ENCODE measurements around the gene PRKD2. TPM values are rescaled to one million over a fixed set of nuclear protein-coding genes. Genes with fewer than 3 reads are reported as not detected.

PRKD2 gene
- total RNA-seq, 1 donor from 2014 or later: 56.8 TPM

DNA sequence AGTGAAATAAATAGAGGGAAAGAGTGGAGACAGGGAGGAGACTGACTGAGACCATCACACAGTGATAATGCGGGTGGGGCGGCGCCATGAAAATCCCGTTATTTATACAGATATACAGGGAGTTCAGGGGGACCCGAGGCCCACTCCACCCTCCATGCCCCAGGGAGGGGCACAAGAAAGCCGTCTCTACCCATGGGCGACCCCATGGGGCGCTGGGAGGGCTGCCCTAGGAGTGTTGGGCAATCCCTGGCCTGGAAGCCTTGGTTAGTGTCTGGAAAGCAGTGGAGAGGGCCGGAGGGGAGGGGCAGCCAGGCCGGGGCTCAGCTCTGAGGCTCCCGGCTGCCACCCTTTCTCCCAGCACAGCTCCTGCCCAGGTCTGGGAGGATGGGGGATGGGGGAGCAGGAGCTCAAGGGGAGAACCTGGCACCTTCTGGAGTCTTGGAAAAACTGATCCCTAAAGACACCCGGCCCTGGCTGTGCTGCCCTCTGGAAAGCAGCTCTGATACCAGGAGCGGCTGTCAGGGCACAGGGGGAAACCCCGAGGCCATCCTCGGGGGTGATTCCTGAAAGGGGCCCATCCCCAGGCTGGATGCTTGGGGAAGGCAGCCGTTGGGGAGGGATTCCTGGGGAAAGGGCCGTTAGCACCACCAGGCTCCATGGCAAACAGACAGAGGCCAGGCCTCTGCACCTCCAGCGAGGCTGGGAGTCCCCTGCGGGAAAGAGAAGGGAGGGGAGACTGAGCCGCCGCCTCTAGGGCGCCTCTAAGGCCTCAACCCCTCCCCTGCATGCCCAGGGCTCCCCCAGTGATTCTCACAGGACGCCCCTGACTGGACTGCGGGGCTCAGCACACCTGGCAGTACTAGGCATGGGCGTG, 3.0 kb upstream of the PRKD2 start:
- peak overlapping the region; percentile 9 for H3K27ac Mint-ChIP-seq
- no peak overlapping the region for H3K4me3 Mint-ChIP-seq
- peaks cover 4% of the 10 kb centered on the region for H3K36me3 Mint-ChIP-seq
- no peak for DNase-seq (ENCODE audit: extremely low spot score, unreplicated experiment)
- no peaks in the 10 kb centered on the region for H3K9me3 Mint-ChIP-seq
- H3K27me3 Mint-ChIP-seq: no peaks in the 10 kb centered on the region
- H3K4me1 Mint-ChIP-seq (ENCODE audit: unreplicated experiment): peaks cover 6% of the 10 kb centered on the region
- TF ChIP-seq, protein P1, sequence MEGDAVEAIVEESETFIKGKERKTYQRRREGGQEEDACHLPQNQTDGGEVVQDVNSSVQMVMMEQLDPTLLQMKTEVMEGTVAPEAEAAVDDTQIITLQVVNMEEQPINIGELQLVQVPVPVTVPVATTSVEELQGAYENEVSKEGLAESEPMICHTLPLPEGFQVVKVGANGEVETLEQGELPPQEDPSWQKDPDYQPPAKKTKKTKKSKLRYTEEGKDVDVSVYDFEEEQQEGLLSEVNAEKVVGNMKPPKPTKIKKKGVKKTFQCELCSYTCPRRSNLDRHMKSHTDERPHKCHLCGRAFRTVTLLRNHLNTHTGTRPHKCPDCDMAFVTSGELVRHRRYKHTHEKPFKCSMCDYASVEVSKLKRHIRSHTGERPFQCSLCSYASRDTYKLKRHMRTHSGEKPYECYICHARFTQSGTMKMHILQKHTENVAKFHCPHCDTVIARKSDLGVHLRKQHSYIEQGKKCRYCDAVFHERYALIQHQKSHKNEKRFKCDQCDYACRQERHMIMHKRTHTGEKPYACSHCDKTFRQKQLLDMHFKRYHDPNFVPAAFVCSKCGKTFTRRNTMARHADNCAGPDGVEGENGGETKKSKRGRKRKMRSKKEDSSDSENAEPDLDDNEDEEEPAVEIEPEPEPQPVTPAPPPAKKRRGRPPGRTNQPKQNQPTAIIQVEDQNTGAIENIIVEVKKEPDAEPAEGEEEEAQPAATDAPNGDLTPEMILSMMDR (conservative IDR thresholded peaks at IDR 0.05): no peak

DNA sequence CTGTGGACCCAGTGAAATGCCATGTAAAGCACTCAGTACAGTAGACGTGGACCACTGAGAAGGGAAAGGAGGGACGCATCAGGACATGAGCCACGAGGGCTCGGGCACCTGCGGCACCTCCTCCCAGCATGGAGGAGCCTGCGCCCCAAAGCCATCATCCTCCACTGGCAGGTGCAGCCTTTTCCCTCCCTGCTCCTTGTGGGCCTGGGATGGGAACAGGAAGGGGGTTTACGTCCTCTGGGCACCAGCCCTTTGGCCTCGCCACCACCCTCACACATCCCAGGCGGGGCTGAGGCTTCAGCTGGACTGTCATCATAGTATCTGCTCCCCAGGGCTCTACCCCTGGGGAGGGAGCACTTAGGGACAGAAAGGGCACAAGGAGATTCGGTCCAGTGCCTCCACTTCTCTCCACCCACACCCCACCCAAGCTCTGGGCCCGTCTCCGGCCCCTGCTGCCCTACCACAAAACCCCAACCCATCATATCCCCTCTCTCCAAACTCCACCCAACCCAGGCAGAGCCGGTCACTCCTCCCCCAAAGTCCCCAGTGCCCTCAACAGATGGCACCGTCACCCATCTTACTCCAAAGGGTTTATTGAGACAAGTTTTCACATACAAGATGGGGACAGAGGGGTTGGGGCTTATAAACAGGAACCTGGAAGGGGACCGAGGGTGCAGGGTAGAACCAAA, 2.2 kb upstream of the PRKD2 start:
- H3K4me1 Mint-ChIP-seq (ENCODE audit: unreplicated experiment): peaks cover 6% of the 10 kb centered on the region
- no peak for DNase-seq (ENCODE audit: extremely low spot score, unreplicated experiment)
- no peaks in the 10 kb centered on the region for H3K9me3 Mint-ChIP-seq
- TF ChIP-seq, protein P1 (conservative IDR thresholded peaks at IDR 0.05): no peak
- peaks cover 4% of the 10 kb centered on the region for H3K36me3 Mint-ChIP-seq
- no peak overlapping the region for H3K4me3 Mint-ChIP-seq
- peak overlapping the region; percentile 9 for H3K27ac Mint-ChIP-seq
- no peaks in the 10 kb centered on the region for H3K27me3 Mint-ChIP-seq

DNA sequence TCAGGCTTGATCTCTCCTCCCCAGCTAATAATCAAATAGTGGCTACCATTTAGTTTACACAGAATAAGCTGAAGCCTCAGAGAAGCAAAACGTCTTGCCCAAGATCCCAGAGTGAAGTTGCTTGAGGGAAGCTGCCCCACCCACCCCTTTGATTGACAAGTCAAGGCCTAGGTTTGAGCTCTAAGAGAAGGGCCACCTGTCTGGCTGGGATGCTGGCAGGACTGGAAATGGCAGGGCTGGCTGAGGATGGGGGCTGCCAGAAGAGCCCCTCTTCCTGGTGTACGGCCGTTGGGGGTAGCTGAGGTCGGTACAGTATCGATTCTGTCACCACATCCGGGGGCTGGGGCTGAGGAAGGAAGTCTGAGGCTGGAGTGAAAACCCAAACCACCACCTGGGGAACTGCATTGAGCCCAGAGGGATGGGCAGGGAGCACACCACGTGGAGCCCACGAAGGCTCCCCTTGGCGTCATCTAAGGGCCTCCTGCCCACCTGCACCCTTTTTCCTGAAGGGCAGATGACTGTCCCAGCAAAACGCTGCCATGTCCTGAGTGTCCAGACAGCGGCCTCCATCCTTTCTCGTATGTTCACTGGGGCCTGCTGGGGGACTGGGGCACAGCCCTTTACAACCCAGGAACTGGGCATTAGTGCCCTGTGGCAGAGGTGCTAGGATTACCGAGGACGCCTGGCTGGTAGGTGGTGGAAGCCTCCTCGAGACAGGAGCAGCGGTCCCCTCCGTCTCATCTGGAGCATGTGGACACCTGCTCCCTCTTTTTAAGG, 1.4 kb upstream of the PRKD2 start:
- no peak for DNase-seq (ENCODE audit: extremely low spot score, unreplicated experiment)
- Mint-ChIP-seq H3K36me3 (peaks cover 4% of the 10 kb centered on the region), H3K27me3 (no peaks in the 10 kb centered on the region), H3K4me1 (ENCODE audit: unreplicated experiment) (peaks cover 12% of the 10 kb centered on the region), H3K9me3 (no peaks in the 10 kb centered on the region), H3K4me3 (peak overlapping the region; percentile 97), H3K27ac (peak overlapping the region; percentile 91)
- TF ChIP-seq, protein P1 (conservative IDR thresholded peaks at IDR 0.05): no peak

DNA sequence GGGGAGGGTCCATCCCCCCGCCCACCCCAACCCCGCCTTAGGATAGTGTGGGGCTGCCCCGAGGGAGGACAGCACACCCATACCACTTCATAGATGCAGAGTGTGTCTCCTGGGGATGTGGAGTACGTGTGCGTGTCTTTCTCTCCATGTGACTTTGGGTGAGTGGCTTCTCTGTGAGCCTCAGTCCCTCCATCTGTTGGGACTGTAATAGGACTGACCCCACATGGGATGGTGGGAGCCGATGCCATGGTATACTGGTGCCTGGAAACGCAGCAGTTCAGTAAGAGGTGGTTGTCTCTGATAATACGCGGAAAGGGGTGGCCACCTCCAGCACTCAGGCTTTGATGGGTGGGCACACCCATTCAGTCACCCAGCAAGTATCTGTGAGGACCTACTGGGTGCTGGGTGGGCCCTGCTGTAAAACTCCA, 816 bp upstream of the PRKD2 start:
- Mint-ChIP-seq H3K4me3 (peak overlapping the region; percentile 97), H3K9me3 (no peaks in the 10 kb centered on the region), H3K27ac (peak overlapping the region; percentile 91), H3K27me3 (no peaks in the 10 kb centered on the region), H3K4me1 (ENCODE audit: unreplicated experiment) (peaks cover 13% of the 10 kb centered on the region), H3K36me3 (peaks cover 4% of the 10 kb centered on the region)
- no peak for DNase-seq (ENCODE audit: extremely low spot score, unreplicated experiment)
- TF ChIP-seq, protein P1 (conservative IDR thresholded peaks at IDR 0.05): no peak

DNA sequence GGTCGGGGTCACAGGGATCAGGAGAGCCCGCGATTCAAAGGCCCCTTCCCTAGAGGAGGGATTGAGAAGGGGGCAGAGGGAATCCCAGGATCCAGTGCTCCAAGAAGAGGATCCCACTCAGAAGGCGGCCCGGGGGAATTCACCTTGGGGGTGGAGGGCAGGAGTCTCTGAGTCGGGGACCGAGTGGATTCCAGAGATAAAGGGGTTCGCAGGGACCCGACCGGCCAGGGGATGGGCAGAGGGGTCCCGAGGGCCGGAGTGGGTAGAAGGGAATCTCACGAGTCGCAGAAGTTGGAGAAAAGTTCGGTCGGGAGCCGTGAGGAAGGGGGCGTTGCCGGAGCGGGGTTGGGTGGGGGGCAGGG, 261 bp downstream of the PRKD2 start:
- Mint-ChIP-seq H3K36me3 (no peaks in the 10 kb centered on the region), H3K27me3 (no peaks in the 10 kb centered on the region), H3K4me1 (ENCODE audit: unreplicated experiment) (peaks cover 13% of the 10 kb centered on the region), H3K4me3 (peak overlapping the region; percentile 97), H3K27ac (peak overlapping the region; percentile 92), H3K9me3 (no peaks in the 10 kb centered on the region)
- no peak for DNase-seq (ENCODE audit: extremely low spot score, unreplicated experiment)
- TF ChIP-seq, protein P1 (conservative IDR thresholded peaks at IDR 0.05): no peak

Data from type B pancreatic cell (in vitro differentiated cells).